Measurements from ENCODE around the gene WWOX. TPM values are rescaled to one million over a fixed set of nuclear protein-coding genes. Genes with fewer than 3 reads are reported as not detected.

WWOX gene
- total and polyA plus RNA-seq, 2 of the 13 experiments (the other 11 are each of a cell fraction or from before 2014, with no cell fraction given): 9.1 to 37.4 TPM

DNA sequence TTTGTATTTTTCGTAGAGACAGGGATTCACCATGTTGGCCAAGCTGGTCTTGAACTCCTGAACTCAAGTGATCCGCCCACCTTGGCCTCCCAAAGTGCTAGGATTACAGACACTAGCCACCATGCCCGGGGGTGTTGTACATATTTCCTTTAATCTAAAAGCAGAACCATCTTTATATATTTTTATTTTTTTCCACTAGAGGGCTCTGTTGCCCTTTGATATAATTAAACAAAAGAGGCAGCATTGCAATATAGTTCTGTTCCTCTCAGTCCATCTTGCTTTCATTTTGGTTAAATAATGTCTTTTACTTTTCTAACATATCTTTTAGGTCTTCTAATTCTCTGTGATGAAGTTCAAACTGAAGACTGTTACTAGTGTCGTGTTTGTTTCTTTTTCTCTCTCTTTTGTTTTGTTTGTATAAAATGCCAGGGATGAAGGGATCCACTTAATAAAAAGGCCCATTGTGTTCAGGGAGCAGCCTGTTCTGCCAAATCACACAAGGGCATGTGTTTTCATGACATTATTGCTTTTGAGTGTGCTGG is 23.4 kb downstream of the WWOX start (continued):
- TF ChIP-seq, protein P1, sequence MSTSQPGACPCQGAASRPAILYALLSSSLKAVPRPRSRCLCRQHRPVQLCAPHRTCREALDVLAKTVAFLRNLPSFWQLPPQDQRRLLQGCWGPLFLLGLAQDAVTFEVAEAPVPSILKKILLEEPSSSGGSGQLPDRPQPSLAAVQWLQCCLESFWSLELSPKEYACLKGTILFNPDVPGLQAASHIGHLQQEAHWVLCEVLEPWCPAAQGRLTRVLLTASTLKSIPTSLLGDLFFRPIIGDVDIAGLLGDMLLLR (CRISPR knock-in tag; IDR thresholded peaks at IDR 0.05): no peak
- TF ChIP-seq ZNF556 (CRISPR knock-in tag; IDR thresholded peaks at IDR 0.05; ENCODE audit: borderline replicate concordance) (no peak), BHLHE40 (IDR thresholded peaks at IDR 0.05; ENCODE audit: low read length) (no peak), GTF2F1 (IDR thresholded peaks at IDR 0.05; ENCODE audit: low read length) (no peak), TSC22D2 (CRISPR knock-in tag; IDR thresholded peaks at IDR 0.05; ENCODE audit: borderline replicate concordance) (no peak), MTF1 (CRISPR knock-in tag; IDR thresholded peaks at IDR 0.05) (no peak), MIER3 (CRISPR knock-in tag; IDR thresholded peaks at IDR 0.05; ENCODE audit: borderline replicate concordance) (0 out of 2 replicates have a peak, but pooled peaks have one; percentile 21), ZNF136 (CRISPR knock-in tag; IDR thresholded peaks at IDR 0.05; ENCODE audit: low read depth) (0 out of 2 replicates have a peak, but pooled peaks have one; percentile 33), XBP1 (CRISPR knock-in tag; IDR thresholded peaks at IDR 0.05) (no peak), GFI1 (CRISPR knock-in tag; IDR thresholded peaks at IDR 0.05; ENCODE audit: borderline replicate concordance) (no peak), ZNF432 (CRISPR knock-in tag; IDR thresholded peaks at IDR 0.05; ENCODE audit: borderline replicate concordance) (no peak), GPN1 (CRISPR knock-in tag; IDR thresholded peaks at IDR 0.05; ENCODE audit: borderline replicate concordance) (no peak), NBN (conservative IDR thresholded peaks at IDR 0.05) (no peak), ZBTB38 (CRISPR knock-in tag; IDR thresholded peaks at IDR 0.05) (no peak), MXI1 (IDR thresholded peaks at IDR 0.05; ENCODE audit: borderline replicate concordance, low read depth, low read length) (no peak), KLF9 (CRISPR knock-in tag; IDR thresholded peaks at IDR 0.05; ENCODE audit: low read depth) (0 out of 2 replicates have a peak, but pooled peaks have one; percentile 46)
- TF ChIP-seq, protein P2, sequence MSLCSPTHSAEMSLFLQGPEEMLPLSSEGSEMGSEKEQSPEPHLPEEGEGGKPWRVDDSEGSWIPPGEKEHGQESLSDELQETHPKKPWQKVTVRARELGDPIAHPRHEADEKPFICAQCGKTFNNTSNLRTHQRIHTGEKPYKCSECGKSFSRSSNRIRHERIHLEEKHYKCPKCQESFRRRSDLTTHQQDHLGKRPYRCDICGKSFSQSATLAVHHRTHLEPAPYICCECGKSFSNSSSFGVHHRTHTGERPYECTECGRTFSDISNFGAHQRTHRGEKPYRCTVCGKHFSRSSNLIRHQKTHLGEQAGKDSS (CRISPR knock-in tag; IDR thresholded peaks at IDR 0.05; ENCODE audit: borderline replicate concordance, low read depth): no peak
- TF ChIP-seq, protein P3, sequence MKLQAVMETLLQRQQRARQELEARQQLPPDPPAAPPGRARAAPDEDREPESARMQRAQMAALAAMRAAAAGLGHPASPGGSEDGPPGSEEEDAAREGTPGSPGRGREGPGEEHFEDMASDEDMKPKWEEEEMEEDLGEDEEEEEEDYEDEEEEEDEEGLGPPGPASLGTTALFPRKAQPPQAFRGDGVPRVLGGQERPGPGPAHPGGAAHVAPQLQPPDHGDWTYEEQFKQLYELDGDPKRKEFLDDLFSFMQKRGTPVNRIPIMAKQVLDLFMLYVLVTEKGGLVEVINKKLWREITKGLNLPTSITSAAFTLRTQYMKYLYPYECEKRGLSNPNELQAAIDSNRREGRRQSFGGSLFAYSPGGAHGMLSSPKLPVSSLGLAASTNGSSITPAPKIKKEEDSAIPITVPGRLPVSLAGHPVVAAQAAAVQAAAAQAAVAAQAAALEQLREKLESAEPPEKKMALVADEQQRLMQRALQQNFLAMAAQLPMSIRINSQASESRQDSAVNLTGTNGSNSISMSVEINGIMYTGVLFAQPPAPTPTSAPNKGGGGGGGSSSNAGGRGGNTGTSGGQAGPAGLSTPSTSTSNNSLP (IDR thresholded peaks at IDR 0.05; ENCODE audit: low read depth, low read length): peak; percentile 80; the same call in 1 of the 2 replicates
- TF ChIP-seq, protein P4, sequence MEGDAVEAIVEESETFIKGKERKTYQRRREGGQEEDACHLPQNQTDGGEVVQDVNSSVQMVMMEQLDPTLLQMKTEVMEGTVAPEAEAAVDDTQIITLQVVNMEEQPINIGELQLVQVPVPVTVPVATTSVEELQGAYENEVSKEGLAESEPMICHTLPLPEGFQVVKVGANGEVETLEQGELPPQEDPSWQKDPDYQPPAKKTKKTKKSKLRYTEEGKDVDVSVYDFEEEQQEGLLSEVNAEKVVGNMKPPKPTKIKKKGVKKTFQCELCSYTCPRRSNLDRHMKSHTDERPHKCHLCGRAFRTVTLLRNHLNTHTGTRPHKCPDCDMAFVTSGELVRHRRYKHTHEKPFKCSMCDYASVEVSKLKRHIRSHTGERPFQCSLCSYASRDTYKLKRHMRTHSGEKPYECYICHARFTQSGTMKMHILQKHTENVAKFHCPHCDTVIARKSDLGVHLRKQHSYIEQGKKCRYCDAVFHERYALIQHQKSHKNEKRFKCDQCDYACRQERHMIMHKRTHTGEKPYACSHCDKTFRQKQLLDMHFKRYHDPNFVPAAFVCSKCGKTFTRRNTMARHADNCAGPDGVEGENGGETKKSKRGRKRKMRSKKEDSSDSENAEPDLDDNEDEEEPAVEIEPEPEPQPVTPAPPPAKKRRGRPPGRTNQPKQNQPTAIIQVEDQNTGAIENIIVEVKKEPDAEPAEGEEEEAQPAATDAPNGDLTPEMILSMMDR (CRISPR knock-in tag; IDR thresholded peaks at IDR 0.05): peak; percentile 61
